T-helper 2 cell treated with Interferon-gamma antibody and Interleukin-4, amounts not matched to agents 5 μg/mL and 100 μg/mL, for 36 hours (primary cell): ENCODE data around the gene CMKLR1.

Experiments
- DNase-seq: peaks from one replicate; pipeline ENCODE4 v3.0.0; 2021; ENCODE audit warnings: low spot score
- H3K27ac Mint-ChIP-seq: one replicate; pipeline ENCODE4 v1.8.0; 2021; ENCODE audit warnings: mild to moderate bottlenecking, mixed read lengths
- H3K27me3 Mint-ChIP-seq: one replicate; pipeline ENCODE4 v1.8.0; 2021; ENCODE audit warnings: low read depth, mixed read lengths
- H3K36me3 Mint-ChIP-seq: one replicate; pipeline ENCODE4 v1.8.0; 2021; ENCODE audit warnings: low read depth, mixed read lengths
- H3K4me1 Mint-ChIP-seq: one replicate; pipeline ENCODE4 v1.8.0; 2021; ENCODE audit warnings: low read depth, mixed read lengths
- H3K4me3 Mint-ChIP-seq: one replicate; pipeline ENCODE4 v1.8.0; 2022; ENCODE audit warnings: mild to moderate bottlenecking, moderate library complexity, mixed read lengths
- H3K9me3 Mint-ChIP-seq: one replicate; pipeline ENCODE4 v1.8.0; 2021; ENCODE audit warnings: mixed read lengths

The CMKLR1 gene

DNA sequence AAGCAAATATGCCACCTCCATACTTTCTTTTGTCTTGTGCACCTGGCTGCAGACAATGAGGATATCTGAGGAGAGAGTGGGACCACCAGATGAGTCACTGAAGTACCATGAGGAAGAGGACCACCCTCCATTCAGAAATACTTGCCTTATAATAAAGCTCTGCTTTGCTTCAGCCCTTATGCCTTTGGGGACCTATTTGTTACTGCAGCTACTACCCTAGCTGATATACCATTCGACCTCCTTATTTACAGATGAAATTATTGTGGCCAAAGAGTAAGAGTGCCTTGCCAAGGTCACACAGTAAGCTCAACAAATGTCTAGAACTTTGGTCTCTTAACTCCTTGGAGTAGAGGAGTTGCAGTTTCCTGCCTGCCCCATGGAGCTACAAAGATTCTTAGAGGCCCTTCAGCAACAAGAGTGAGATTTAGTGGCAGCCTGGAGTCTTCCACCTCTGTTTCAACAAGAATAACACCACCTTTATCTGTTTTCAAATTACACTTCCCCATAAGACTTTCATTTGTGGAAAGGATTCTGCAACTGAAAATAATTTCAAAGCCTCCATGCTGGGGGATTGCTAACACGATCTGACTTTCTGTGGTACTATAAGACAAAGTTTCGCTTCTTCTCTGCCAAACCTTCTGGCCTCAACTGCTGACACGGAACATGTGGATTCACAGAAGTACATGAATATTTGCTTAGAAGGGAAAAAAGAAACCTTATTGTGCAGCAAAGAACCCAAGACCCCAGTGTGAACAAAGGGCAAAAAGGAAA, 3.6 kb downstream of the CMKLR1 start:
- Mint-ChIP-seq H3K27ac (no peak overlapping the region), H3K27me3 (peaks cover 29% of the 10 kb centered on the region), H3K4me3 (no peak overlapping the region), H3K4me1 (no peaks in the 10 kb centered on the region), H3K36me3 (no peaks in the 10 kb centered on the region), H3K9me3 (no peaks in the 10 kb centered on the region)
- no peak for DNase-seq

DNA sequence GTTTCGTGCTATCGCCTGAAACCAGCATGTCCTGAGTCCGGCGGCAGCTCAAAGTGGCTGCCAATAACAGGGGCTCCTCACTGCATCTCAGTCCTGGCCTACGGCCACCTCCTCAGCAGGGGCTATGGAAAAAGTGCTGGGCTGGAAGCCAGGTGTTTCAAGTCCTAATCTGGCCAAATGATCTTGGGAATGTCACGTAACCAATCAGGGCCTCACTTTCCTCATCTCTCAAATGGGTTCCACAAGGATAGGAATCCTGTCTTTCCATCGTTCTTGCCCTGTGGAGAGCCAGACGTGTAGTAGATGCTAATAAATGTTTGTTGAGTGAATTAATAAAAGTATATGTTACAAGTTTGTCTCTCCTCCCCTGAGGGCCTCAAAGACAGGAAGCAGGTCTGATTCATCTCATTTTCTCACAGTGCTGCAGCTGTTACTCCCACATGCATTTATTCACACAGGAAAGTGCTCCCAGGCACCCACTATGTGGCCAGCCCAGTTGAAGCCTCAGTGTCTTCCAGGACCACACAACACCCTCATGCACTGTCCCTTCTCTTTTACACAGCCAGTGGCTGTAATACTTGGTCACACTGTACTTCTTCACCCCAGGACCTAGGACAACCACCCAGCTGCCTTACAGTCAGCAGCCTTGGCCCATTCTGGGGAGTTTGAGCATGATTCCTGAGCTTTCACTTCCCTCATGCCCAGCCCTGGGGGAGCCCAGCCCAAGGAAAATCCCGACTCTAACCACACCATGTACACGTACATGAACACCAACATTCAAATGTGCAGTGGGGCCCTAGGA, 5.0 kb downstream of the CMKLR1 start:
- Mint-ChIP-seq H3K27me3 (peaks cover 20% of the 10 kb centered on the region), H3K9me3 (no peaks in the 10 kb centered on the region), H3K4me1 (no peaks in the 10 kb centered on the region), H3K36me3 (no peaks in the 10 kb centered on the region), H3K4me3 (no peak overlapping the region), H3K27ac (no peak overlapping the region)
- DNase-seq, result no peak

DNA sequence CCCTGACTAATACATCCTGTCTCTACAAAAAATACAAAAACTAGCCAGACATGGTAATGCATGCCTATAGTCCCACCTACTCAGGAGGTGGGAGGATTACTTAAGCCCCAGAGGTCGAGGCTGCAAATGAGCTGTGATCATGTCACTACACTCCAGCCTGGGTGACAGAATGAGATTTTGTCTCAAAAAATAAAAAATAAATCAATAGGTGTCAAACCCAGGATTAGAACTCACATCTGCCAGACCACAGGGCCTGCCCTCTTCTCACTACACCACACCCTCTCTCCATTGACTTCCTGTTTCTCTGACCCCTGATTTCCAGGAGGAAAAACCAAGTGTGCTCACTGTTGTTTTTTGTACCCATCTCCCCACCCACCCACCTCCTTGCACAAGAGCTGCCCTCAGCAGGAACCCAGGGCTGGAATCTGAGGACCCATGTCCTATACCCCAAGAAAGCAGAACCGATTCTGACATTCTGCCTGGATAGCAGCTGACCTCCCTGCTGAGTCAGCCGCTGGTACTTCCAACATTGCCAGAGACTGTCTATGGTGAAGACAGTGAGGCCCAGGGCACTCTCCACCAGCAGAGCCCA, 6.2 kb downstream of the CMKLR1 start:
- Mint-ChIP-seq H3K27ac (no peak overlapping the region), H3K27me3 (peaks cover 9% of the 10 kb centered on the region), H3K36me3 (no peaks in the 10 kb centered on the region), H3K4me3 (no peak overlapping the region), H3K4me1 (no peaks in the 10 kb centered on the region), H3K9me3 (no peaks in the 10 kb centered on the region)
- no peak for DNase-seq

DNA sequence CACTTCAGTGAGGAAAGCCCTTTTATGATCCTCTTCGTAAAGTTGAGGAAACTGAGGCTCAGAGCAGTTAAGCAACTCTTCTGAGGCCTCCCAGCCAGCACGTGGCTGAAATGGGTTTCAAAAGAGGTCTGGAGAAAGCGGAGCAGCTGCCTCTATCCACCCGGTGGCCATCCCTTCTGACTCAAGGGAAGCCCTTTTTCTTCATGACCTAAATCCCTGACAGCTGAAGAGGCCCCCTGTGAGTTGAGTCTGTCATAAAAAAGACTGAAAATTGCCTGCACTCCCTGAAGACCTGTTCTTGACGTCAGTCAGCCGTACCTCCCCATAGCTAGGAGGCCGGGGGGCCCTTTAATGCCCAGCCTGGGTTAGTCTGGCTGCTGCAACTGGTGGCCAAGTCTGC, 10.7 kb downstream of the CMKLR1 start:
- H3K36me3 Mint-ChIP-seq, result no peaks in the 10 kb centered on the region
- no peaks in the 10 kb centered on the region for H3K9me3 Mint-ChIP-seq
- H3K4me1 Mint-ChIP-seq, result no peaks in the 10 kb centered on the region
- no peak overlapping the region for H3K27ac Mint-ChIP-seq
- H3K27me3 Mint-ChIP-seq, result no peaks in the 10 kb centered on the region
- no peak overlapping the region for H3K4me3 Mint-ChIP-seq
- DNase-seq, result no peak

DNA sequence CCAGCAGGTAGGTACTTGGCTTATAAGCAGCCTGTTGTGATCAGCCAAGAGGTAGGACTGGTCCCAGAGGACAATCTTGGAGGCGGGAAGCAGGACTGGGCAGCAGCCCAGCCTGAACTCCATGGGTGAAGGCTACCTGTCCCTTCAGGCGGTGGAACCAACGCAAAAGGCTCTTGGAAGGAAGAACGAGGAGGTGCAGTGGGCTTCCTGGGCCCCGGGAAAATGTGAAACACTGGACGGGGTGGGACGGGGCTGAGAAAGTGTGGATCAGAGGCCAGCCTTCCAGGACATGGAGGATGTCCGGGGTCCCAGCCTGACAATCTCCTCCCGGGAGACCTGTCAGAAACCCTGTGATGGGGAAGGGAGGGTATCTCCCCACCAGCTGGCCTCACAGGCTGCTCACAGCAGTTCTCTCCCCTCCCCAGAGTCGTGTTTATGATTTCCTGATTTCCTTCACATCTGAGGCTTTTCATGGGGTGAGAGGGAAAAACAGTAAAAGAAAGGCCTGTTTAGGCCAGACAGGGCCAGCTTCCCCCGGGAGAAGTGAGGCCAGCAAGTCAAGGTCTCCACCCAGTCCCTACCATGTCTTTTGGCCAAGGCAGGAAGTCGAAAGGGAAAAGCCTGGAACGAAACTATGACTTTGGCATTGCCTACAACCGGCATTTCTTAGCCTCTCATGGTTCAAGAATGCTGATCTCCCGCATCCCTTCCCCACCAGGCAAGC, 11.3 kb downstream of the CMKLR1 start:
- no peaks in the 10 kb centered on the region for H3K9me3 Mint-ChIP-seq
- H3K27ac Mint-ChIP-seq, result no peak overlapping the region
- no peak overlapping the region for H3K4me3 Mint-ChIP-seq
- H3K27me3 Mint-ChIP-seq, result no peaks in the 10 kb centered on the region
- H3K36me3 Mint-ChIP-seq, result no peaks in the 10 kb centered on the region
- DNase-seq, result no peak
- no peaks in the 10 kb centered on the region for H3K4me1 Mint-ChIP-seq

DNA sequence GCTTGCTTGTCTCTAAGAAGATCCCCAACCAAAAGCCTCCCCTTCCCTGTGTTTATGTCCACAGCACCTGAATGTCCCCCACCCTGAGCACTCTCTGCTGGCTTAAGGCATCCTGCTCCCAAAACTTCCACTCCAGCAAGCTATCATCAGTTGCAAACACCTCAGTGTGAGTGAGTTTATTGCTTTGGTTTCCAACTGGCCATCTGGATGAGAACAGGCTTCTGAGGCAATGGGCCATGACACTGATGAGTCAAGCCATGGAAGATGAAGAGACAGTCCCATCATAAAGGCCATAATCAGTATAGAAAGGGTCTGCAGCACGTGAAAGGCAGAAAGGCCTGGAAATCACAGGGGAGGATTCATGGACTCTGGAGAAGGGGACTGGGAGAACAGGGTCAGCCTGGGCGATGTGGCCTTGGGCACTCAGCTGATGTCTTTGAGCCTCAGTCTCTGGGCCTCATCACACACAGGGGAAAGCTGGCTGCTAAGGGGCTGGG, 12.8 kb downstream of the CMKLR1 start:
- H3K27ac Mint-ChIP-seq, result no peak overlapping the region
- no peaks in the 10 kb centered on the region for H3K36me3 Mint-ChIP-seq
- no peaks in the 10 kb centered on the region for H3K4me1 Mint-ChIP-seq
- no peak overlapping the region for H3K4me3 Mint-ChIP-seq
- DNase-seq, result no peak
- H3K9me3 Mint-ChIP-seq, result no peaks in the 10 kb centered on the region
- H3K27me3 Mint-ChIP-seq, result peaks cover 2% of the 10 kb centered on the region

DNA sequence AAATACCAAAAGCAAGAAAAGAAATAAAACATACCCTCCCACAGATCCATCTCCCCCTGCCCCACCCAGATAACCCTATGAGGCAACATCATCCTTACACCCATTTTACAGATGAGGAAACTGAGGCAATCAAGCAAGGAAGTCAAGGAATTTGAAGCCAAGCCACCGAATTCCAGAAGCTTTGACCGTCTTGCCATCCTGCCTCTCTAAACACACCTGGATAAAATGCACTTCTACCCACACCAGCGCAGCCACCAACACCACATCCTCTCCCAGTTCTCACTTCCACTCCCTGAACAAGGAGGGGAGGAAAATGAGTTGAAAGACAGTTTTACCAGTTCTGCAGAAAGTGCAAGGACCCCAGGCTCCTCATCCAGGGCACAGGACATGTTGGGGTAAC, 13.6 kb downstream of the CMKLR1 start:
- H3K9me3 Mint-ChIP-seq, result no peaks in the 10 kb centered on the region
- no peaks in the 10 kb centered on the region for H3K4me1 Mint-ChIP-seq
- H3K27me3 Mint-ChIP-seq, result peaks cover 2% of the 10 kb centered on the region
- no peak overlapping the region for H3K27ac Mint-ChIP-seq
- no peak overlapping the region for H3K4me3 Mint-ChIP-seq
- DNase-seq, result no peak
- no peaks in the 10 kb centered on the region for H3K36me3 Mint-ChIP-seq

DNA sequence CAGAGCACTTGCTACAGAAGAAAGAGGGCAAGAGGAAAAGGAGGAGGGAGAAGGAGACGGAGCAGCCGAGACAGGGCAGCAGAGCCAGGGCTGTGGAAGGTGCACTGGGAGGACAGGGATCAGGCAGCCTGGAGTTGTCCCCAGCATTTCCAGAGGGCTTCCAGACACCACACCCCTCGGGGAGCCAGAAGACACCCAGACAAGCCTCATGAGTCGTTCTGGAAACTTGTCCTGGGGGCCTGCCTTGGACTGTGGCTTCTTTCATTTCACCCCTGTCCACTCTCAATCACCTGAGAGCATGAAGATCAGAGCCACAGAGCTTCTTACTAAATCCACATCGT, 14.1 kb downstream of the CMKLR1 start:
- Mint-ChIP-seq H3K36me3 (no peaks in the 10 kb centered on the region), H3K27me3 (peaks cover 2% of the 10 kb centered on the region), H3K9me3 (no peaks in the 10 kb centered on the region), H3K4me1 (no peaks in the 10 kb centered on the region), H3K4me3 (no peak overlapping the region), H3K27ac (no peak overlapping the region)
- no peak for DNase-seq

DNA sequence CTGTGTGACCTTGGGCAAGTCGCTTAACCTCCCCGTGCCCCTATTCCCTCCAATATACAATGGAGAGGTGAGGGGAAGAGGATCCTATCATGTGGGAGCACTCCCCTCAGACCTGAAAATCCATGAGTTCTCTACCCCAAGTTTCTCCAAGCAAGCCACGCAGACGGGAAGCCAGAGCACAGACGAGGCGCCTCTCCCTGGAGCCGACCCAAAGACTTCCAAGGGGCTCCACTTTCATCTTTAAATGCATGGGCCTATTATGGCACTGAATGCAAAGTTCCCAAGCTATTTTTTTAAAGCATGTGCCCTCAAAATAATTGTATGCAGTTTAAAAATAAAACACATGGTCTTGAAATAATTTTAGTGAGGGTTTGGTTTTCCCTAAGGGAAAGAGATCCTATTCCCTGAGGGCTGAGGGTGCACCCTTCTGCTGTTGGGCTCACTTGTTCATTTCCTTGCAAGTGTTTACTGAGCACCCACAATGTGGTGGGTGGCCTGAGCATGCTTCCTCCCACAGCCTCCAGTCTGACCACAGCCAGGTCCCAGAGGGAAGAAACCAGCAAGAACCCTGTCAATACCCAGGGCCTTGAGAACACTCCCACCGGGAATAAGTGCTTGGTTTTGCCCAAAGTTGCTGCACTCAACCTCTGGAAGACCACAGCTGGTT, 14.6 kb downstream of the CMKLR1 start:
- no peaks in the 10 kb centered on the region for H3K36me3 Mint-ChIP-seq
- H3K27me3 Mint-ChIP-seq, result peaks cover 2% of the 10 kb centered on the region
- no peak overlapping the region for H3K4me3 Mint-ChIP-seq
- H3K9me3 Mint-ChIP-seq, result no peaks in the 10 kb centered on the region
- H3K27ac Mint-ChIP-seq, result no peak overlapping the region
- DNase-seq, result no peak
- H3K4me1 Mint-ChIP-seq, result no peaks in the 10 kb centered on the region

DNA sequence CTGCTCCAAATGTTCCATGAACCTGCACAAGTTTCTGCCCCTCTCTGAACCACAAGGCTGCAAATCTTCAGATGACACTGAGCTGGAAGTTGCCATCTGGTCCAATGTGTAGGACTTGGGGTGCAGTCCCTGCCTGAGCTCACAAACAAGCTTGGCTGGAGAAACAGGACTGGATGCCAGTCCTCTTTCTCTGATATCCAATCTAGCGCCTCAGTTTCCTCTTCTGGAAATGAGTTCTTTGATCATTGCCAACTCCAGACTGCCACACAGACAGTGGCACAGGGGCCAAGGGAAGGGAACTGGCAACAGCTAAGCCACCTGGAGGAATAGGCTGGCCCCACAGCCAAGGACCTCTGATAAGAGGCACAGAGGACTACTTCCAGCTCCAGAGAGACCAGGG, 15.5 kb downstream of the CMKLR1 start:
- DNase-seq, result no peak
- Mint-ChIP-seq H3K9me3 (no peaks in the 10 kb centered on the region), H3K27ac (no peak overlapping the region), H3K4me3 (no peak overlapping the region), H3K36me3 (no peaks in the 10 kb centered on the region), H3K4me1 (no peaks in the 10 kb centered on the region), H3K27me3 (peaks cover 2% of the 10 kb centered on the region)

DNA sequence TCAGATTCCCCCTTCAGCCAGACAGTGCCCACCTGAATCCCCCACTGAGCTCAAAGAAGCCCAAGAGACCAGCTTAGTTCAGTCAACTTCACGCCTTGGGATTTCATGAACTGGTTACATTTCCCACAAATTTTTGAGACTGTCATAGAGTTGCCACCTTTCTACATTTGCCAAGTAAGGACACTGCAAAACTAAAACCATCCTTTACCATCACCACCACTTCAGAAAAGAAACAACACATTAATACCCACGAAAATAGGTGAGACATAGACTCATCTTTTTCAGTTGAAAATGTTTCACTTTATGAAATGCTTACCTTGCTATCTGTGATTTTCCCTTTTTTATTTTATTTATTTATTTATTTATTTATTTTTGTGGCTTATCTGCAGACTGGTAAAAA, 16.1 kb downstream of the CMKLR1 start:
- Mint-ChIP-seq H3K36me3 (no peaks in the 10 kb centered on the region), H3K9me3 (no peaks in the 10 kb centered on the region), H3K27me3 (peaks cover 2% of the 10 kb centered on the region), H3K4me1 (no peaks in the 10 kb centered on the region), H3K27ac (no peak overlapping the region), H3K4me3 (no peak overlapping the region)
- DNase-seq, result no peak

DNA sequence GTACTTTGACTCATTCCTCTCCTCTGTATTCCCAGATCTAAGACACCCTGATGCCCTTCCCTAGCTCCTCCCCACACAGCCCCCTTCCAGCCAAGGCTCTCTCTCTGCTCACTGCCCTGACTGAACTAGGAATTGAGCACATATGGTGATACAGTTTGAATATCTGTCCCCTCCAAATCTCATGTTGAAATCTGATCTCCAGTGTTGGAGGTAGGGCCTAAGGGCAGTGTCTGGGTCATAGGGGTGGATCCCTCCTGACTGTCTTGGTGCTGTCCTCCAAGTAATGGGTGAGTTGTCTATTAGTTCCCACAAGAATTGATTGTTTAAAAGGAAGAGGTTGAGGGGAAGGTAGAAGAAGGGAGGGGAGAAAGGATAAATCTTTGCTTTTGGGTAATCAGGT, 17.4 kb downstream of the CMKLR1 start:
- H3K27me3 Mint-ChIP-seq, result peaks cover 2% of the 10 kb centered on the region
- no peak overlapping the region for H3K27ac Mint-ChIP-seq
- DNase-seq, result no peak

DNA sequence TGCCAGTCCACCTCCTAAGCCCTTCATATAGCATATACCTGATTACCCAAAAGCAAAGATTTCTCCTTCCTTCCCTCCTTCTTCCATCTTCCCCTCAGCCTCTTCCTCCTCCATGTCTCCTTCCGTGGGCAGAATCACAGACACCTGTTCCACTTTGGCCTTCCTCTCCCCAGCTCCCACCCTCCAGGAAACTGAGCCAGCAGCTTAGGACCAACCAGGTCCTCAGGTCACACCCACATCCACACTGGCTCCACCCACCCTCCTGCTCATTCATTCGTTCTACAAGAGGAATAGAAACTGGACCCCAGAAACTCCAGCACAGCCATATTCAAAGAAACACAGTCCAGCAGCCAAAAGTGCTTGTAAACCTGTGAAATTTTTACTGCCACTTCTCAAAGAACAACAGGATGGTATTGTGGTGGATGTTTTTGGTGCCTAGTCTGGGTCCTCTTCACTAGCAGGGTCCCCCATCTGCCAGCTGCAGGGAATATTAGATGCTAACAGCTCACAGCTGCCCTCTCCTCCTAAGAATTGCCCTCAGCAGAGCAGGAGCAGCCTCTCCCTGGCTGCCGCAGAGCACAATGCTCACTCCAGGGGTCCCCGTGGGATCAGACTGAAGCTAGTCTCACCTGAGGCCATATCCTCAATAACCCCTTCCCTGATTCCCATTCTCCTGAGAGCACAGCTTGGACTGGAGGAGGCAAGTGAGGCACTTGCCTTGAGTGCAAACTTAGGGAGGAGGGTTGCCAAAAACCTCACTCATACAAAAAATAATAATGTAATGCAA, 18.4 kb downstream of the CMKLR1 start:
- Mint-ChIP-seq H3K36me3 (no peaks in the 10 kb centered on the region), H3K27ac (no peak overlapping the region), H3K9me3 (no peaks in the 10 kb centered on the region), H3K4me1 (no peaks in the 10 kb centered on the region), H3K27me3 (peaks cover 7% of the 10 kb centered on the region), H3K4me3 (no peak overlapping the region)
- DNase-seq, result no peak

More for the DNA sequence above, 17.4 kb downstream of the CMKLR1 start:
- Mint-ChIP-seq H3K36me3 (no peaks in the 10 kb centered on the region), H3K4me3 (no peak overlapping the region), H3K9me3 (no peaks in the 10 kb centered on the region), H3K4me1 (no peaks in the 10 kb centered on the region)
